PC-9 (cell line): ENCODE data around the gene BANP. TPM values are rescaled to one million over a fixed set of nuclear protein-coding genes. Genes with fewer than 3 reads are reported as not detected.

Source experiments
- BruUV-seq: library from RNA; stranded (reverse); fragments of 400-500 nt; replicated peaks from 2 replicates; lab custom pipeline; 2021; lab: Mats Ljungman, UMichigan
- CTCF ChIA-PET: fragments of 300-600 bp; sonication (Branson Sonifier 250); formaldehyde crosslinking; loops from one replicate; lab custom pipeline; 2022; ENCODE audit warnings: antibody characterized with exemption; lab: Charles Lee
- POLR2A ChIA-PET: fragments of 300-600 bp; sonication (Branson Sonifier 250); formaldehyde crosslinking; loops from one replicate; lab custom pipeline; 2022; ENCODE audit warnings: antibody characterized with exemption; ENCODE audit not compliant: unreplicated experiment; lab: Charles Lee
- DNase-seq, 2 experiments: peaks; one replicate each; pipeline versions ENCODE4 v3.0.0 to v3.0.0-alpha.2; 2015 to 2022; ENCODE audit warnings: mixed read lengths in 1 of 2
- H2AFZ ChIP-seq: fragments of 200-600 bp; sonication (generic); 2 replicates; pipeline ENCODE4 v1.8.1; 2017; ENCODE audit warnings: antibody characterized with exemption
- H3F3A ChIP-seq: fragments of 200-600 bp; sonication (generic); 2 replicates; pipeline ENCODE4 v1.8.1; 2017; ENCODE audit warnings: antibody characterized with exemption, mild to moderate bottlenecking, low read depth; ENCODE audit not compliant: insufficient read depth
- H3K27ac ChIP-seq: fragments of 200-600 bp; sonication (generic); 2 replicates; pipeline ENCODE4 v1.6.1; 2016; ENCODE audit warnings: mixed run types
- H3K27me3 ChIP-seq: fragments of 200-600 bp; sonication (generic); 2 replicates; pipeline ENCODE4 v1.6.1; 2016; ENCODE audit warnings: low read depth, mixed run types; ENCODE audit not compliant: insufficient read depth
- H3K36me3 ChIP-seq: fragments of 200-600 bp; sonication (generic); 2 replicates; pipeline ENCODE4 v1.6.1; 2016; ENCODE audit warnings: low read depth, mixed run types
- H3K4me1 ChIP-seq: fragments of 200-600 bp; sonication (generic); replicated peaks from 2 replicates; pipeline ENCODE4 v1.6.1; 2016; ENCODE audit warnings: mixed run types; ENCODE audit not compliant: insufficient read depth
- H3K4me2 ChIP-seq: fragments of 200-600 bp; sonication (generic); 2 replicates; pipeline ENCODE4 v1.6.1; 2017; ENCODE audit warnings: mixed run types
- H3K4me3 ChIP-seq: fragments of 200-600 bp; sonication (generic); 2 replicates; pipeline ENCODE4 v1.6.1; 2016; ENCODE audit warnings: mixed run types
- H3K79me2 ChIP-seq: fragments of 200-600 bp; sonication (generic); 2 replicates; pipeline ENCODE4 v1.6.1; 2017; ENCODE audit warnings: low read depth, mixed run types
- H3K9me2 ChIP-seq: fragments of 200-600 bp; sonication (generic); 2 replicates; pipeline ENCODE4 v1.8.1; 2017; ENCODE audit warnings: mild to moderate bottlenecking; ENCODE audit not compliant: insufficient read depth
- H3K9me3 ChIP-seq: fragments of 200-600 bp; sonication (generic); 2 replicates; pipeline ENCODE4 v1.8.1; 2016; ENCODE audit warnings: low read depth; ENCODE audit not compliant: insufficient read depth
- H4K20me1 ChIP-seq: fragments of 200-600 bp; sonication (generic); 2 replicates; pipeline ENCODE4 v1.8.1; 2017; ENCODE audit not compliant: insufficient read depth
- EZH2 ChIP-seq: fragments of 200-600 bp; sonication (generic); IDR thresholded peaks from 2 replicates; pipeline ENCODE4 v1.8.0; 2017; ENCODE audit warnings: antibody characterized with exemption, low read depth
- intact Hi-C: fragments of 100-400 bp; cut with micrococcal nuclease; formaldehyde crosslinking; loops from one replicate; pipeline ENCODE4 v1.10.0; 2022; ENCODE audit not compliant: unreplicated experiment
- total RNA-seq: library from RNA; stranded (reverse); gene quantifications from 2 replicates; pipeline ENCODE4 v1.2.3, GENCODE V29; 2021
- TF ChIP-seq, protein P1 (sequence below): fragments of 200-600 bp; sonication (generic); conservative IDR thresholded peaks from 2 replicates; pipeline ENCODE4 v1.6.1; 2017; ENCODE audit warnings: mixed run types, antibody characterized with exemption, mild to moderate bottlenecking, moderate library complexity

Gene BANP
- total RNA-seq, 1 experiment from 2014 or later = 73.2 TPM

DNA sequence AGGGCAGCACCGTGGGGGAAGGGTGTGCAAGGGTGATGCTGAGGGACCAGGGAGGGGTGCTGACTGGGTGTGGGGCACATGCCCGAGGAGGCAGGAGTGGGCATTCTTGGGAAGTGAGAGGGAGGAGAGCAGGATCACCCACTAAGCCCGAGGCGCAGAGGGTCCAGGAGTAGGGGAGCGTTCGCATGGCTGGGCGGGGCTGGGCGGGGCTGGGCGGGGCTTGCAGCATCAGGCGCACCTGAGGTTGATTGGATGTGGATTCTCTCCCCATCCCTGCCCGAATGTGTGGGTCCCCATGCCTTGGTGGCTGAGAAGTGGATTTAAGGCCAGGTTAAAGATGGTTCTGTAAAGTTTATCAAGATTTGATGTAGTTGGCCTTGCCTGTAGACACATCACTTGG lies 14.2 kb downstream of the BANP start:
- no peak for DNase-seq
- H3K79me2 ChIP-seq = peaks cover 46% of the 10 kb centered on the region
- no peak overlapping the region for H2AFZ ChIP-seq
- no peak overlapping the region for H3K27ac ChIP-seq
- H3K4me3 ChIP-seq = no peak overlapping the region
- TF ChIP-seq EZH2 = no peak
- TF ChIP-seq, protein P1, sequence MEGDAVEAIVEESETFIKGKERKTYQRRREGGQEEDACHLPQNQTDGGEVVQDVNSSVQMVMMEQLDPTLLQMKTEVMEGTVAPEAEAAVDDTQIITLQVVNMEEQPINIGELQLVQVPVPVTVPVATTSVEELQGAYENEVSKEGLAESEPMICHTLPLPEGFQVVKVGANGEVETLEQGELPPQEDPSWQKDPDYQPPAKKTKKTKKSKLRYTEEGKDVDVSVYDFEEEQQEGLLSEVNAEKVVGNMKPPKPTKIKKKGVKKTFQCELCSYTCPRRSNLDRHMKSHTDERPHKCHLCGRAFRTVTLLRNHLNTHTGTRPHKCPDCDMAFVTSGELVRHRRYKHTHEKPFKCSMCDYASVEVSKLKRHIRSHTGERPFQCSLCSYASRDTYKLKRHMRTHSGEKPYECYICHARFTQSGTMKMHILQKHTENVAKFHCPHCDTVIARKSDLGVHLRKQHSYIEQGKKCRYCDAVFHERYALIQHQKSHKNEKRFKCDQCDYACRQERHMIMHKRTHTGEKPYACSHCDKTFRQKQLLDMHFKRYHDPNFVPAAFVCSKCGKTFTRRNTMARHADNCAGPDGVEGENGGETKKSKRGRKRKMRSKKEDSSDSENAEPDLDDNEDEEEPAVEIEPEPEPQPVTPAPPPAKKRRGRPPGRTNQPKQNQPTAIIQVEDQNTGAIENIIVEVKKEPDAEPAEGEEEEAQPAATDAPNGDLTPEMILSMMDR = no peak
- CTCF ChIA-PET = no interaction called here
- intact Hi-C loops = no loop called here
- no peaks in the 10 kb centered on the region for H3K4me1 ChIP-seq
- no peaks in the 10 kb centered on the region for H3K27me3 ChIP-seq
- no peaks in the 10 kb centered on the region for H3K9me2 ChIP-seq
- no peaks in the 10 kb centered on the region for H3F3A ChIP-seq
- H4K20me1 ChIP-seq = 0 out of 2 replicates have a peak, but pooled peaks cover 5% of the 10 kb centered on the region
- no TSS peak for BruUV-seq
- POLR2A ChIA-PET = interaction anchor here (0.5 kb wide), 1 partner anchor 531 kb away, joined by 3 read pairs; no protein-coding TSS in a partner anchor
- no peaks in the 10 kb centered on the region for H3K9me3 ChIP-seq
- no peak overlapping the region for H3K4me2 ChIP-seq
- no peaks in the 10 kb centered on the region for H3K36me3 ChIP-seq

DNA sequence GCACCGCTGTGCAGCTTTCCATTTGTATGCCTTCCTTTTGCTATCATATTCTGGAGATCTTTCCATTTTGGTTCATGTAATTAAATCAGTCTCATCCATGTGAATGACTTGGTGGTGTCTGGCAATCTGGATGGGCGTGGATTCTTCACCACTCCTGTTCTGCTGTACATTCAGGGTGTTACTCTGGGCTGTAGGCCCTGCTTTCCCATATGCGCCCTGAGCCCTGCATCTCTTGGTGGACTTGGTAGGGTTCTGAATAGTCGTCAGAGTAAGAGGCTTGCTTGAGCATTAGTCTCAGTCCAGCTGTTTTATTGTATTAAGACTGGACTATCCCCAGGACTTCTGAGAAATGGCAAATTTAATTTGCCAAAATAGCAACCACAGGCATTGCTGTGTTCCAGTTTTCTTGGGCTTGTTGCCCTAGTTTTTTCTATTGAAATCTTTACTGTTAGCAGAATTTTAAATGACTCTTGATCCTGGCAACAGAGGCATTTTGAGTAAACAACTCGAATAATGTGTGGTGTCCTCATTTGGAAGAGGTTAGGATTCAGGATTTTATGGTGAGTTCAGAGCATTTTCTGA lies 14.9 kb downstream of the BANP start:
- Histone ChIP-seq H3K79me2 (peaks cover 45% of the 10 kb centered on the region), H3K27me3 (no peaks in the 10 kb centered on the region), H2AFZ (no peak overlapping the region), H3K4me1 (no peaks in the 10 kb centered on the region), H3K36me3 (0 out of 2 replicates have a peak, but pooled peaks cover 3% of the 10 kb centered on the region), H3F3A (no peaks in the 10 kb centered on the region), H3K9me2 (no peaks in the 10 kb centered on the region), H3K27ac (no peak overlapping the region), H3K4me3 (no peak overlapping the region), H3K4me2 (no peak overlapping the region), H4K20me1 (0 out of 2 replicates have a peak, but pooled peaks cover 5% of the 10 kb centered on the region), H3K9me3 (peaks cover 2% of the 10 kb centered on the region; the same call in 1 of the 2 replicates)
- intact Hi-C loops = no loop called here
- TF ChIP-seq, protein P1 = no peak
- no peak for TF ChIP-seq EZH2
- peak in 1 of 2 experiments; percentile 10 for DNase-seq
- POLR2A ChIA-PET = no interaction called here
- BruUV-seq = no TSS peak
- CTCF ChIA-PET = no interaction called here

DNA sequence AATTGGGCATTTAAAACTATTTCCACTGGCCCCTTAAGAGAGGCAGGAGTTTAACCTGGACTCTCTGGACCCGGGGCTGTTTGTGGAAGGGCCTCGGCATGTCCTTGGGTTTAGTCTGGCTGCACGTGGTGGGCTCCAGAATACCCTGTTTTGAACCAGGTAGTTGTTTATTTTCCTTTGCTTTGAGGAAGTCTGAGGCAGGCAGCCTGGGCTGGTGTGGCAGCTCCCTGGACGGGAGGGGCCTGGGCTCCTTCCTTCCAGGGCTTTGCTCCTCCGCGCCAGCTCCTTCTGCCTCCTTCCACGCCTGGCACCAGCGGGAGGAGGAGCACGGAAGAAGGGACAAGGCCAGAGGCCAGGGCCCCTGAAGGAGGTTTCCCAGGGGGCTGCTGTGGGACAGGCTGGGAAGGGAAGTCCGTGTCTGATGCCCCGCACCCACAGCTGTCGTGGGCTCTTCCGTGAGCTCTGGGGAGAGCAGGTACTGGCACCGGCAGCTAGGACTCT lies 15.5 kb downstream of the BANP start:
- Histone ChIP-seq H3K27ac (no peak overlapping the region), H2AFZ (no peak overlapping the region), H3K9me3 (peaks cover 4% of the 10 kb centered on the region; the same call in 1 of the 2 replicates), H3F3A (no peaks in the 10 kb centered on the region), H3K27me3 (no peaks in the 10 kb centered on the region), H4K20me1 (0 out of 2 replicates have a peak, but pooled peaks cover 1% of the 10 kb centered on the region), H3K9me2 (no peaks in the 10 kb centered on the region), H3K4me1 (no peaks in the 10 kb centered on the region), H3K4me3 (no peak overlapping the region), H3K79me2 (peaks cover 44% of the 10 kb centered on the region), H3K4me2 (no peak overlapping the region), H3K36me3 (0 out of 2 replicates have a peak, but pooled peaks cover 7% of the 10 kb centered on the region)
- intact Hi-C loops = no loop called here
- POLR2A ChIA-PET = no interaction called here
- DNase-seq = no peak
- BruUV-seq = no TSS peak
- TF ChIP-seq, protein P1 = no peak
- no peak for TF ChIP-seq EZH2
- CTCF ChIA-PET = no interaction called here
